Midbrain (tissue), 1 donor: ENCODE results near the gene TEX14.

Source experiments
- DNase-seq: peaks from one replicate; lab custom pipeline; 2025; lab: John Stamatoyannopoulos, UW

Gene TEX14, protein sequence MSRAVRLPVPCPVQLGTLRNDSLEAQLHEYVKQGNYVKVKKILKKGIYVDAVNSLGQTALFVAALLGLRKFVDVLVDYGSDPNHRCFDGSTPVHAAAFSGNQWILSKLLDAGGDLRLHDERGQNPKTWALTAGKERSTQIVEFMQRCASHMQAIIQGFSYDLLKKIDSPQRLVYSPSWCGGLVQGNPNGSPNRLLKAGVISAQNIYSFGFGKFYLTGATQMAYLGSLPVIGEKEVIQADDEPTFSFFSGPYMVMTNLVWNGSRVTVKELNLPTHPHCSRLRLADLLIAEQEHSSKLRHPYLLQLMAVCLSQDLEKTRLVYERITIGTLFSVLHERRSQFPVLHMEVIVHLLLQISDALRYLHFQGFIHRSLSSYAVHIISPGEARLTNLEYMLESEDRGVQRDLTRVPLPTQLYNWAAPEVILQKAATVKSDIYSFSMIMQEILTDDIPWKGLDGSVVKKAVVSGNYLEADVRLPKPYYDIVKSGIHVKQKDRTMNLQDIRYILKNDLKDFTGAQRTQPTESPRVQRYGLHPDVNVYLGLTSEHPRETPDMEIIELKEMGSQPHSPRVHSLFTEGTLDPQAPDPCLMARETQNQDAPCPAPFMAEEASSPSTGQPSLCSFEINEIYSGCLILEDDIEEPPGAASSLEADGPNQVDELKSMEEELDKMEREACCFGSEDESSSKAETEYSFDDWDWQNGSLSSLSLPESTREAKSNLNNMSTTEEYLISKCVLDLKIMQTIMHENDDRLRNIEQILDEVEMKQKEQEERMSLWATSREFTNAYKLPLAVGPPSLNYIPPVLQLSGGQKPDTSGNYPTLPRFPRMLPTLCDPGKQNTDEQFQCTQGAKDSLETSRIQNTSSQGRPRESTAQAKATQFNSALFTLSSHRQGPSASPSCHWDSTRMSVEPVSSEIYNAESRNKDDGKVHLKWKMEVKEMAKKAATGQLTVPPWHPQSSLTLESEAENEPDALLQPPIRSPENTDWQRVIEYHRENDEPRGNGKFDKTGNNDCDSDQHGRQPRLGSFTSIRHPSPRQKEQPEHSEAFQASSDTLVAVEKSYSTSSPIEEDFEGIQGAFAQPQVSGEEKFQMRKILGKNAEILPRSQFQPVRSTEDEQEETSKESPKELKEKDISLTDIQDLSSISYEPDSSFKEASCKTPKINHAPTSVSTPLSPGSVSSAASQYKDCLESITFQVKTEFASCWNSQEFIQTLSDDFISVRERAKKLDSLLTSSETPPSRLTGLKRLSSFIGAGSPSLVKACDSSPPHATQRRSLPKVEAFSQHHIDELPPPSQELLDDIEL (N-terminal part only)

DNA sequence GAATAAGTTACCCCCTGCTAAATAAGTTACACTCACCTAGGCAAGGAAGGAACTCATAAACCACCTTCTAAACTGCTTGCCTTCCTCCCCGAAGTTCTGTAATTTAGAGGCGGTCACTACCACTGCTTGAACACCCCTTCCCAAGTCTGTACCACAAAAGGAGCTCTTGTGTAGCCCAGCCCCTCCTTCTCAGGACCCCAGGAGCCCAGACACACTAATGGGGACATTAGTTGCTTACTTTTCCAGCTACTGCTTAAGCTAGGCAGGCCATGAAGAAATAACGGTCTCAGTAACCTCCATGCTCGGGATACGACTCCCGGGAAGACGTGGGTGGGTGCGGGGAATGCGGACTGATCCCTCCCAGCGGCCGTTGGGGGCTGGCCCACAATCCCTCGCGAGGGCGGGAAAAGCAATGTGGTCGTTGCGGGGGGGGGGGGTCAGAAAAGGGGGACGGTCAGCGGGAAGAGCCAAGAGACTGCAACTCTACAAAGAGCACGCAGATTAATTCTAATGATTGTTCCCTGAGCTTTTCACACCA lies at the start of gene TEX14:
TEX14 (minus strand) TSS at position 345 of the 538 bp plus-strand sequence. CDS start 40,044 bp downstream, outside the sequence.
- no peak for DNase-seq

DNA sequence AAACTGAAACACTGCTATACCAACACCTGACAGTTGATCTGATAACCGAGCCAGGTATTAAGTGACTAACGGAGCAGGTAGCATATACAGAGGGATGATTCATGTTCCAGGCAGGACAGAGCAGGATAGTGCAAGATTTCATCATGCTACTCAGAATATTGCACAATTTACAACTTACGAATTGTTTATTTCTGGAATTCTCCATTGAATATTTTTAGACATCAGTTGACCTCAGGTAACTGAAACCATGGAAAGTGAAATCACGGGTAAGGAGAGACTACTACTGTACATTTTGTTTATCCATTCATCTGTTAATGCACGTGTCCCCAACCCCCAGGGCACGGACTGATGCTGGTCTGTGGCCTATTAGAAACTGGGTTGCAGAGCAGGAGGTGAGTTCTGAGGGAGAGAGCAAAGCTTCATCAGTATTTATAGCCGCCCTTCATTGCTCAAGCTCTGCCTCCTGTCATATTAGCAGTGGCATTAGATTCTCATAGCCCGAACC lies 49.3 kb upstream of the TEX14 start:
- no peak for DNase-seq

DNA sequence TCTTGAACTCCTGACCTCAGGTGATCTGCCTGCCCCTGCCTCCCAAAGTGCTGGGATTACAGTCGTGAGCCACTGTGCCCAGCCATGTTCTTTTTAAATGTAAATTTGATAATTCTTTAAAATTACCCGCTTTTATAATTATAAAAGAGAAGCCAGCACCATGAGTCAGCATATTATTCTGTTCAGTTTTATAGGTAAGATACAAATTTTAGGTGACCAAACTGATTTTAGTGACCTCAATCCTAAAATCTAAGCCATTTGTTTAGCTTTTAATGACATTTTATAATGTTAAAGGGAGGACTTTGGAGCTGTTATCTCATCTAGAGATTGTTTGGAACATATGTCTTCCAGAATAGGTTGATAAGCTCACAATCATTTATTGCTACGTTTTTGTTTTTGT lies 43.0 kb upstream of the TEX14 start:
- no peak for DNase-seq

DNA sequence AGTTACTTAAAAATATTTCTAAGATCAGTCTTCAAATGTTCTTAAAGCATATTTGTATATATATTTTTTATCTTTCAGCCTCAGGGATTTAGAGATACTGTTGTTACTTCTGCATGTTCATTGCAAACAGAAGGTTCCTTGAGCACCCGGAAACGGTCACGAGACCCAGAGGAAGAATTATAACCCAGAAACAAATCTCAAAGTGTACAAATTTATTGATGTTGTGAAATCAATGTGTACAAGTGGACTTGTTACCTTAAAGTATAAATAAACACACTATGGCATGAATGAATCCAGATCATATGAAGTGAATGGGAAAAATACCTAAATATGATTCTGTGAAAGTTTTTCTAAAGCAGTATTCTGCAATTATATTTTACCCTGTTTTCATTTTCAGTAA lies 42.2 kb upstream of the TEX14 start:
- DNase-seq = no peak

DNA sequence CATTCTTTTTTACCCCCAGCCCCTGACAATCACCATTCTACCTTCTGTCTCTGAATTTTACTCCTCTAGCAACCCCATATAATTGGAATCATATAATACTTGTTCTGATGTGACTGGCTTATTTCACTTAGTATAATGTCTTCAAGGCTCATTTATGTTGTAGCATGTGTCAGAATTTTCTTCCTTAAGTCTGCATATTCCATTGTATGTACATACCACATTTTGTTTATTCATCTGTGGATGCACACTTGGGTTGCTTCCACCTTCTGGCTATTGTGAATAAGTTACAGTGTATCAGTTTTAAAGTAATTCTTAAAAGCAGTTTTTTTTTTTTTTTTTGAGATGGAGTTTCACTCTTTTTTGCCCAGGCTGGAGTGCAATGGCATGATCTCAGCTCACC lies 39.1 kb upstream of the TEX14 start:
- DNase-seq = no peak

DNA sequence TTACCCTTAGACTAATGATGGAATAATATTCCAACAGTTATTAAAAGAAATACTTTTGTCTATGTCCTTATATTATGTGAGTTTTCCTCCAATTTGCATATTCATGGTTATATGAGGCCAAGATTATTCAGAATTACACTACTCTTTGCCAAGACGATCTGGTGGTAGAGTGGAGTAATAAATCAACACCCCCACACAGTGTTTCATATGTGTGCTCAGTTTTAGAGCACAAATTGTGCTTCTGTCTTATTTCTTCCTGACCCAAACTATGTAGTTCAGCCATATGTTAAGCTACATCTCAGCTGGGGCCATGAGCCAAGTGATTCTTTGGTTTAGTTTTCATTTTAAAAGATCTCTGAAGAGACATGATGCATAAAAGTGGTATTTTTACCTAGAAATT lies 37.0 kb upstream of the TEX14 start:
- DNase-seq = no peak

DNA sequence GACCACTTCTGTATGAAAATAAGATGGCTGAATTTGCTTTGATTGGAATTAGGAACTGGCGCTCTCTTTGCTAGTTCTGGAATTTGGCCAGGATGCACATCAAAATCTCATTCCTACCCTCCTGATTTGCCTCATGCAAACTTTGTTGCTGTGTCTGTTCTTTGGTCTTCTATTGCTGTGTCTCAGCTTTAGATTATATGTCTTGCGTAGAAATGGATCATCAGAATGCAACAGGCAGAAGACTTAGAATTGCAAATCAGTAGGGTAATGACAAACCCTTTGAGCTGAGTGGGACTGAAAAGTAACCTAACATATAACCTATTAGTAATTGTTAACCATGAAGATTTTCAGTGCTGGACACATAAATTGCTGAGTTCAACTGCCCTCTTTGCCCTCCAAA lies 30.9 kb upstream of the TEX14 start:
- no peak for DNase-seq

DNA sequence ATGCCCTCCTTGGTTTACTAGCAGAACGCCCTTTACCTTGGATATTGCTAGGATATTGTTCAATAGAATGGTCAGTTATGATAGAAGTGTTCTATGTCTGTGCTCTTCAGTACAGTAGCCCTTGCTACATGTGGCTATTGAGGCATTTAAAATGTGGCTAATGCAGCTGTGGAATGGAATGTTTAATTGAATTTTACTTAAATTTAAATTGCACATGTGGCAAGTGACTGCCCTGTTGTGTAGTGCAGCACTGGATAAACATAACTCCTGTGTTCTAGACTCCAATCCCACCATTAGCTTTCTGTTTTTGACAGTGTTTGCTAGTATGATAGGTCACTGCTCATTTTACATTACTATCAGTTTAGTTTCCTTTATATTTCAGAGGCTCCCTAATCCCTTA lies 30.4 kb upstream of the TEX14 start:
- DNase-seq = no peak

DNA sequence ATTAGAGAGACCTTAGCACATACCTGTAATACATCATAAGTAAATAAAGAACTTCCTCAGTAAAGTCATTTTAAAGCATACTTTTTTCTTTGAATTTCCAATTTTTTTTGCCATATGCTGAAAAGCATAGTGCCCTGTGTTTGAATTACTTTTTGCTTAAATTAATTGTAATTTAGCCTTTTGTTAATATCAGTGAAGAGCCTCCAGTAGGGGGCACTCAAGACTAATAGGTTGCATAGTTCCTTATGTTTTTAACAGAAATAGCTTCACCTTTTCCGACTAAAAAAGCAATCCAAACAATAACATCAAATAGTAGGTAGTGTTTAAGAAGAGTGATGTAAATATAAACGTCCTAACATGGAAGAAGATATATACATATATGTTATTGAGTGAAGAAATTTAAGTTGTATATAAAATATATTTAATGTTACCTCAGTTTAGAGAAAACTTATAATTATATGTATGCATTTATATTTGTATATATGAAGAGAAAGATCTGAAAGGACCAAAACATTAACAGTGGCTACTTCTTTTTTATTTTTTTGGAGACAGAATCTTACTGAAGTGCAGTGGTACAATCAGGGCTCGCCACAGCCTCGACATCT lies 19.2 kb upstream of the TEX14 start:
- DNase-seq = peak; percentile 3

DNA sequence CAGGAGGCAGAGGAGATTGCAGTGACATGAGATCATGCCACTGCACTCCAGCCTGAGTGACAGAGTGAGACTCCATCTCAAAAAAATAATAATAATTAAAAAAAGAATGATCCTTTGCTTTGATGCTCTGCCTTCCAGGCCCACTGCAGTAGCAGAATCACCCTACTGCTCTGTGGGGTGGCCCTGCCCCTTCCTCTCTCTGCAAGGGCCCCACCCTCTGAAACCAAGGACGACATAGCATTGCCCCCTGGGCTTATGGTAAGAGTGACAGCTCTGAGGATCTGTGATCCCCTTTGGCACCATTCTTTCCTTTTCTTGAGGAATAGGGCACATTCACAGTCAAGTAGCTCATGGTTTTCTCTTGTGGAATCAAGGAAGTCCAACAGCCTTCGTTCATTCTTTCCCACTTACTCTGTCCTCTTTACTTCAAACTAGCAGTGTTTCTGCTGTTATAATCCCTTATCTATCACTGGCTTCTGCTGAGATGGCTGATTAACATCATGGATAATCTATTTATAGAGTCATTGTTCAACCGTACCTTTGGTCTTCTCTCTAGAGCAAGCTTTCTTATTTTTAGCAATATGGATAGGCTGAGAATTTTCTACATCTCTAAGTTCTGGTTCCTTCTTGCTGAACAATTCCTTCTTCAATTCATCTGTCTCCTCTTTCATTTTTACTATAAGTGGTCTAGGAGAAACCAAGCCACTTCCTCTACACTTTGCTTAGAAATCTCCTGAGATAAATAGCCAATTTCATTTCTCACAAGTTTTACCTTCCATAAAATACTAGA lies 14.7 kb upstream of the TEX14 start:
- no peak for DNase-seq

DNA sequence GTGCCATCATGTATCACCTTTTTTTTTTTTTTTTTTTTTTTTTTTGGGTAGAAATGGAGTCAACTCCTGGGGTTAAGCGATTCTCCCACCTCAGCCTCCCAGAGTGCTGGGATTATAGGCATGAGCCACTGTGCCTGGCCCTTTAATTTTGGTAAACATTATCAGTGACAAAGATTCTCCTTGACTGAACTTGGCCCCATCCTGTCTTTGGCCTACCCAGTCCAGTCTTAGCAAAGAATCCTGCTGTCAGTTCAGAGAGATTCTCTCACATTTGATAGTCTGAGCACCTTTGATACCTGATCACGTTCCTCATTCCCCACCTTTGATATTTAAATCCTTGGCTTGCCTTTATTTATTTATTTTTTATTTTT lies 12.1 kb upstream of the TEX14 start:
- DNase-seq = no peak

DNA sequence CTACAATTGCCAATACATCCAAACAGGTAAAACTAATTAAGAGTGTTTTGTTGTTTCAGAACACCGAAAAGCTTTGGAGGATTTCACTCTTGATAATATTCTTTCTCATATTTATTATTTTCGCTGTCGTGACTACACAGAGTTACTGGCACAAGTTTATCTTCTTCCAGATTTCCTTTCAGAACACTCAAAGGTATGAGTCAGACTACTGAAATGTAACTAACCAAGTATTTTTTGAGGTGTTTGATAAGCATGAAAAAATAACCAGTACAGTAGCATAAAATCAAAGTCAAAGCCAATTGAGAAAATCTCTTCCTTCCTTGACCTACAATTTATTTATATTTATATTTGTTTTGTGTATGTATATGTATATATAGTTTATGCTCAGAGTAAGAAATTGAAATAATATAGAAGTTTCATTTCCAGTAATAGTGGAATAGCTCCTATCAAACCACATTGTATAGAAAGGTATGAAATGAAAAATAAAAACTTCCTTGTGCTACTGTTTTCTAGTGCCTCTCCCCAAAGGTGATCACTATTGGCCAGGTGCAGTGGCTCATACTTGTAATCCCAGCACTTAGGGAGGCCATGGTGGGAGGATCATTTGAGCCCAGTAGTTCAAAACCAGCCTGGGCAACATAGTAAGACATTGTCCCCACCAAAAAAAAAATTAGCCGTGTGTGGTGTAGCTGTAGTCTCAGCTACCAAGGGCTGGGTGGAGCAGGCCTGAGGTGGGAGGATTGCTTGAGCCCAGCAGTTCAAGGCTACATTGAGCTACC lies 11.5 kb upstream of the TEX14 start:
- no peak for DNase-seq

DNA sequence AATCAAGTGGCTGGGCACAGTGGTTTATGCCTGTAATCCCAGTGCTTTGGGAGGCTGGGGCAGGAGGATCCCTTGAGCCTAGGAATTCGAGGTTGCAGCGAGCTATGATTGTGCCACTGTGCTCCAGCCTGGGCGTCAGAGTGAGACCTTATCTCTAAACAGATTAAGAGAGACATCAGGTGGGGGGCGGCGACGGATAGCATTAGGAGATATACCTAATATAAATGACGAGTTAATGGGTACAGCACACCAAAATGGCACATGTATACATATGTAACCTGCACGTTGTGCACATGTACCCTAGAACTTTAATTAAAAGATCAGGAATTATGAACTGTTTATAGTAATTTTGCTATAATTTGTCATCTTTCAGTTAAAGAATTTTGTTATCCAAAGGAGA lies 10.9 kb upstream of the TEX14 start:
- DNase-seq = no peak

DNA sequence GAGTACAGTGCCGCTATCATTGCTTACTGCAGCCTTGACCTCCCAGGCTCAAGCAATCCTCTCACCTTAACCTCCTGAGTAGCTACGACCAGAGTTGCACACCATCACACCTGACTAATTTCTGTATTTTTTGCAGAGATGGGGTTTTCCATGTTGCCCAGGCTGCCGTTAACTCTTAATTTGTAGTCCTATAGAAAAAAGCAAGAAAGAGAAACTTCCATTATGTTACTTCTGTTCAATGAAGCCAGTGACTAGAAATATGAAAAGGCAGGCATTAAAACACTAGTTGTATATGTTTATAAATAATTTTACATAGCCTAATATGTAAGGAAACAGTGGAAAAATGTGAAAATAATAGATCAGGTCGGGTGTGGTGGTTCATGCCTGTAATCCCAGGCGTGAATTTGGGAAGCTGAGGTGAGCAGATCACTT lies 10.2 kb upstream of the TEX14 start:
- DNase-seq = no peak

DNA sequence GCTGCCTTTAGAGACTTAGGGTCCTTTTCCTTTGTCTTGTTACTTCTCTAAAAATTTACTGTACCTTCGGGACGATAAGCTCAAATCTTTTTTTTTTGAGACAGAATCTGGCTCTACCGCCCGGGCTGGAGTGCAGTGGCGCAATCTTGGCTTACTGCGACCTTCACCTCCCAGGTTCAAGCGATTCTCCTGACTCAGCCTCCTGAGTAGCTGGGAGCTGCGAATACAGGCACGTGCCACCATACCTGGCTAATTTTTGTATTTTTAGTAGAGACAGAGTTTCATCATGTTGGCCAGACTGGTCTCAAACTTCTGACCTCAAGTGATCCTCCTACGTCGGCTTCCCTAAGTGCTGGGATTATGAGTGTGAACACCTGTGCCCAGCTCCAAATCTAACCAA lies 7.9 kb upstream of the TEX14 start:
- no peak for DNase-seq

DNA sequence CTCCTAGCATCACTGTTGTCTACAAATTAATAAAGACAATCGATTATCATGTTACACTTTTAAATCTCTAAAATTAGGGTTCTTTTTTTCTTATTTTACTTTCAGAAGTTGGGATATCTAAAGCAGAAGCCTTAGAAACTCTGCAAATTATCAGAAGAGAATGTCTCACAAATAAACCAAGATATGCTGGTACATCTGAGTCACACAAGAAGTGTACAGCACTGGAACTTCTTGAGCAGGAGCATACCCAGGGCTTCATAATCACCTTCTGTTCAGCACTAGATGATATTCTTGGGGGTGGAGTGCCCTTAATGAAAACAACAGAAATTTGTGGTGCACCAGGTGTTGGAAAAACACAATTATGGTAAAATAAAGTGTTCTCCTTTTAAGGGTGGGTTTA lies 3.0 kb upstream of the TEX14 start:
- DNase-seq = no peak

DNA sequence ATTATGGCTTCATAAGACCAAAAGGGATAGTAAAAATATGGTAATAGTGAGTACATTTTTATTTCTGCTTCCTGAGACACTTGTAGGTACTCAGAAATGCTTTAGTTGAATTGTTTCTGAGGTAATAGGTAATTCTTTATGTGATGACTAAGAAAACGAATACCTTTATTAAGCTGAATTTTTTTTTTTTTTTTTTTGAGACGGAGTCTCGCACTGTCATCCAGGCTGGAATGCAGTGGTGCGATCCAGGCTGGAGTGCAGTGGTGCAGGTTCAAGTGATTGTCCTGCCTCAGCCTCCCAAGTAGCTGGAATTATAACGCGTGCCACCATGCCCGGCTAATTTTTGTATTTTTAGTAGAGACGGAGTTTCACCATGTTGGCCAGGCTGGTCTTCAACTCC lies 2.5 kb upstream of the TEX14 start:
- DNase-seq = no peak

DNA sequence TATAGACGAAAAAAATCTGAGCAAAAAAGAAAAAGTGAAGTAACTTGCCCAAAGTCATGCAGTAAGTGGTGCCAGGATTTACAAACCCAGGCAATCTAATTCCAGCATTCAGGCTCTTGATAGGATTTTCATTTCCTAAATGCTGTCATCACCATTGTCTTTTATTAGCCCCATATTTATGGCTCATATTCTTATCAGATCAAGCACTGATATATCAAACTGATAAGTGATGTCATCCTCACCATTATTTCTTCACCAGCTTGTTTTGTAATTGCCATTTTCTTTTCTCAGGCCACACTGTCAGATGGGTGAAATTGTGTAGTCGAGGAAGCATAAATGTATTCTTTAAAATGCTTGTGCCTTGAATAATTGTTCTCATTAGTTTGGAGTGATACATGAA lies 1.9 kb upstream of the TEX14 start:
- no peak for DNase-seq

DNA sequence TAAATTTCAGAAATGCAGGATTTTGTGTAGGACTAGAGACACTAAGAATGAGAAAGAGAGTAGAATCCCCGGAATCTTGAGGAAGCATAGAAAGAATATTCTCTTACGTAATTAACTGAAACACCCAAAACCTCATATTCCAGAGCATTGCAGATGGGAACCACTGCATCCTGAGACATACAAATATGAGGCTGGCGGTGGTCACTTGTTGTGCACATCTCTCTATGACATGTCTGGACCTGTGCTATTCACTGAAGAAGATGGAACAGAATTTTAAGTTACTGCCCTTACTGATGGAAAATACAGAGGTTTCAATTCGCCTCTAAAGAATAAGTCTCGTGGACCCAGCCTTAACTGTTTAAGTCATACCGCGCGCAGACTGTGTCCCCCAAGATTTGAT lies 1.4 kb upstream of the TEX14 start:
- no peak for DNase-seq
